ENCODE data around the gene TUB.
A peak's percentile ranks its signal among the peaks of the same experiment; 100 is the strongest.

The TUB gene

GRCh38 chr11:8099291-8099899 lies 18.4 kb downstream of the TUB start:
- Histone ChIP-seq H3K4me3 (ENCODE audit: low read depth, low read length) (no peak overlapping the region), H3K27me3 (replicated peaks) (no peaks in the 10 kb centered on the region), H3K27ac (no peak overlapping the region), H3K36me3 (replicated peaks) (no peaks in the 10 kb centered on the region)
- TF ChIP-seq CTCF (IDR thresholded peaks at IDR 0.05; ENCODE audit: low read depth, low read length, missing control alignments), result peak; percentile 89
- DNase-seq, result peak; percentile 88
- in situ Hi-C loops (cut with HindIII; ENCODE audit: low pct_ligation_motif_present, low sequenced_read_pairs), result no loop called here

GRCh38 chr11:8100158-8100557 lies 19.1 kb downstream of the TUB start:
- Histone ChIP-seq H3K36me3 (replicated peaks) (no peaks in the 10 kb centered on the region), H3K27me3 (replicated peaks) (no peaks in the 10 kb centered on the region), H3K4me3 (ENCODE audit: low read depth, low read length) (no peak overlapping the region), H3K27ac (no peak overlapping the region)
- in situ Hi-C loops (cut with HindIII; ENCODE audit: low pct_ligation_motif_present, low sequenced_read_pairs), result no loop called here
- DNase-seq, result no peak
- TF ChIP-seq CTCF (IDR thresholded peaks at IDR 0.05; ENCODE audit: low read depth, low read length, missing control alignments), result no peak

GRCh38 chr11:8100605-8101004 lies 19.6 kb downstream of the TUB start:
- DNase-seq, result no peak
- H3K4me3 ChIP-seq (ENCODE audit: low read depth, low read length), result no peak overlapping the region
- TF ChIP-seq CTCF (IDR thresholded peaks at IDR 0.05; ENCODE audit: low read depth, low read length, missing control alignments), result no peak
- H3K27me3 ChIP-seq (replicated peaks), result no peaks in the 10 kb centered on the region
- no peak overlapping the region for H3K27ac ChIP-seq
- in situ Hi-C loops (cut with HindIII; ENCODE audit: low pct_ligation_motif_present, low sequenced_read_pairs), result no loop called here
- H3K36me3 ChIP-seq (replicated peaks), result no peaks in the 10 kb centered on the region

GRCh38 chr11:8101421-8101820 lies 20.4 kb downstream of the TUB start:
- Histone ChIP-seq H3K4me3 (ENCODE audit: low read depth, low read length) (no peak overlapping the region), H3K27me3 (replicated peaks) (no peaks in the 10 kb centered on the region), H3K36me3 (replicated peaks) (no peaks in the 10 kb centered on the region), H3K27ac (no peak overlapping the region)
- TF ChIP-seq CTCF (IDR thresholded peaks at IDR 0.05; ENCODE audit: low read depth, low read length, missing control alignments), result no peak
- in situ Hi-C loops (cut with HindIII; ENCODE audit: low pct_ligation_motif_present, low sequenced_read_pairs), result no loop called here
- no peak for DNase-seq

- no peak for TF ChIP-seq CTCF (IDR thresholded peaks at IDR 0.05; ENCODE audit: low read depth, low read length, missing control alignments)
- DNase-seq, result no peak
- in situ Hi-C loops (cut with HindIII; ENCODE audit: low pct_ligation_motif_present, low sequenced_read_pairs), result no loop called here
- H3K27me3 ChIP-seq (replicated peaks), result no peaks in the 10 kb centered on the region
- no peak overlapping the region for H3K27ac ChIP-seq
- no peaks in the 10 kb centered on the region for H3K36me3 ChIP-seq (replicated peaks)
- no peak overlapping the region for H3K4me3 ChIP-seq (ENCODE audit: low read depth, low read length)
Observed at GRCh38 chr11:8102296-8102915, 21.4 kb downstream of the TUB start.

GRCh38 chr11:8102965-8103364 lies 22.0 kb downstream of the TUB start:
- DNase-seq, result no peak
- Histone ChIP-seq H3K36me3 (replicated peaks) (no peaks in the 10 kb centered on the region), H3K27me3 (replicated peaks) (no peaks in the 10 kb centered on the region), H3K27ac (no peak overlapping the region), H3K4me3 (ENCODE audit: low read depth, low read length) (no peak overlapping the region)
- in situ Hi-C loops (cut with HindIII; ENCODE audit: low pct_ligation_motif_present, low sequenced_read_pairs), result no loop called here
- no peak for TF ChIP-seq CTCF (IDR thresholded peaks at IDR 0.05; ENCODE audit: low read depth, low read length, missing control alignments)
